HepG2 (cell line): Measurements from ENCODE around the gene USP7. TPM values are rescaled to one million over a fixed set of nuclear protein-coding genes. Genes with fewer than 3 reads are reported as not detected.

Experiments
- CC2D1A ChIP-seq: sonication (generic); formaldehyde crosslinking; IDR thresholded peaks from 2 replicates; pipeline ENCODE4 v1.8.1; 2023; ENCODE audit warnings: mild to moderate bottlenecking, missing genetic modification reagents
- MEF2D ChIP-seq: sonication (generic); formaldehyde crosslinking; IDR thresholded peaks from 2 replicates; pipeline ENCODE4 v1.5.1; 2020; ENCODE audit warnings: mild to moderate bottlenecking, missing genetic modification reagents
- MYC ChIP-seq: sonication (generic); formaldehyde crosslinking; IDR thresholded peaks from 2 replicates; pipeline ENCODE4 v1.9.0; 2021; ENCODE audit warnings: missing genetic modification reagents, borderline replicate concordance
- PAF1 ChIP-seq: IDR thresholded peaks from 2 replicates; pipeline ENCODE4 v1.6.1; 2016; ENCODE audit warnings: missing genetic modification reagents, missing compliant biosample characterization
- PHF21A ChIP-seq: sonication (generic); formaldehyde crosslinking; IDR thresholded peaks from 2 replicates; pipeline ENCODE4 v1.5.0; 2020; ENCODE audit warnings: mild to moderate bottlenecking, missing genetic modification reagents
- RBM22 ChIP-seq: fragments of 200-400 bp; formaldehyde crosslinking; optimal IDR thresholded peaks from 2 replicates; pipeline ENCODE3; 2017; ENCODE audit warnings: mild to moderate bottlenecking, low read length, moderate library complexity
- SOX13 ChIP-seq, 3 experiments: fragments of 450-650 bp in 1 of 3; sonication (generic) in 1 of 3; formaldehyde crosslinking in 1 of 3; IDR thresholded peaks in 2 of 3; conservative IDR thresholded peaks in 1 of 3; 2 replicates each; pipeline versions ENCODE4 v1.5.0 to v1.6.1; 2016 to 2020; ENCODE audit warnings: antibody characterized with exemption in 1 of 3, mild to moderate bottlenecking in 1 of 3, missing compliant biosample characterization in 1 of 3, missing genetic modification reagents in 1 of 3, moderate library complexity in 1 of 3
- STAG1 ChIP-seq: sonication (generic); formaldehyde crosslinking; IDR thresholded peaks from 2 replicates; pipeline ENCODE4 v1.4.0; 2020; ENCODE audit warnings: missing genetic modification reagents
- TBX2 ChIP-seq: sonication (generic); formaldehyde crosslinking; IDR thresholded peaks from 2 replicates; pipeline ENCODE4 v1.5.0; 2020; ENCODE audit warnings: missing genetic modification reagents, mild to moderate bottlenecking, borderline replicate concordance
- ZC3H4 ChIP-seq: sonication (generic); formaldehyde crosslinking; IDR thresholded peaks from 2 replicates; pipeline ENCODE4 v1.4.0; 2020; ENCODE audit warnings: missing genetic modification reagents, borderline replicate concordance
- ZFP36L2 ChIP-seq: sonication (generic); formaldehyde crosslinking; IDR thresholded peaks from 2 replicates; pipeline ENCODE4 v1.4.0; 2020; ENCODE audit warnings: missing genetic modification reagents
- ZFY ChIP-seq: sonication (generic); formaldehyde crosslinking; IDR thresholded peaks from 2 replicates; pipeline ENCODE4 v1.4.0; 2020; ENCODE audit warnings: missing genetic modification reagents
- ZNF264 ChIP-seq: sonication (generic); formaldehyde crosslinking; IDR thresholded peaks from 2 replicates; pipeline ENCODE4 v1.4.0; 2020; ENCODE audit warnings: missing genetic modification reagents
- ZNF543 ChIP-seq: sonication (generic); formaldehyde crosslinking; IDR thresholded peaks from 2 replicates; pipeline ENCODE4 v1.4.0; 2020; ENCODE audit warnings: mild to moderate bottlenecking, missing genetic modification reagents
- ZNF782 ChIP-seq: sonication (generic); formaldehyde crosslinking; IDR thresholded peaks from 2 replicates; pipeline ENCODE4 v1.4.0; 2020; ENCODE audit warnings: missing genetic modification reagents, mild to moderate bottlenecking, borderline replicate concordance
- ZNF883 ChIP-seq: sonication (generic); formaldehyde crosslinking; IDR thresholded peaks from 2 replicates; pipeline ENCODE4 v1.5.1; 2020; ENCODE audit warnings: mild to moderate bottlenecking, missing genetic modification reagents; ENCODE audit errors: not compliant biosample characterization
- ZSCAN30 ChIP-seq: sonication (generic); formaldehyde crosslinking; IDR thresholded peaks from 2 replicates; pipeline ENCODE4 v1.5.0; 2020; ENCODE audit warnings: mild to moderate bottlenecking, missing genetic modification reagents
- polyA plus RNA-seq, 8 experiments: library from polyadenylated mRNA; depleted of rRNA in 3 of 8; stranded (reverse) in 7 of 8; unstranded in 1 of 8; fragments of >200 nt; fragmentation: Illumina TruSeq in 4 of 8; extraction: Trizol in 4 of 8; gene quantifications; 2 replicates each; pipeline versions ENCODE4 v1.2.1 to v1.2.3, GENCODE V29; 2011 to 2016; ENCODE audit warnings: low read depth in 4 of 8, missing spikeins in 1 of 8, mixed read lengths in 1 of 8; ENCODE audit not compliant: insufficient read depth in 1 of 8
- total RNA-seq, 5 experiments: library from RNA; depleted of rRNA; stranded (reverse); fragments of >200 nt; fragmentation: Illumina TruSeq; extraction: Trizol; gene quantifications; 2 replicates each; pipeline ENCODE4 v1.2.3, GENCODE V29; 2016; ENCODE audit warnings: low read depth in 1 of 5
- TF ChIP-seq, protein P1 (sequence below): sonication (generic); formaldehyde crosslinking; IDR thresholded peaks from 2 replicates; pipeline ENCODE4 v1.9.0; 2022; ENCODE audit warnings: missing genetic modification reagents, mild to moderate bottlenecking, borderline replicate concordance
- TF ChIP-seq, protein P2 (sequence below): sonication (generic); formaldehyde crosslinking; IDR thresholded peaks from 2 replicates; pipeline ENCODE4 v1.5.1; 2020; ENCODE audit warnings: mild to moderate bottlenecking, moderate library complexity, missing genetic modification reagents
- TF ChIP-seq, protein P3 (sequence below): sonication (generic); formaldehyde crosslinking; IDR thresholded peaks from 2 replicates; pipeline ENCODE4 v1.5.0; 2020; ENCODE audit warnings: mild to moderate bottlenecking, missing genetic modification reagents, borderline replicate concordance
- TF ChIP-seq, protein P4 (sequence below): sonication (generic); formaldehyde crosslinking; IDR thresholded peaks from 2 replicates; pipeline ENCODE4 v1.4.0; 2020; ENCODE audit warnings: missing genetic modification reagents

USP7 gene
- total and polyA plus RNA-seq, 2 of the 13 experiments (the other 11 are each of a cell fraction or from before 2014, with no cell fraction given) = 52.5 to 173 TPM

DNA sequence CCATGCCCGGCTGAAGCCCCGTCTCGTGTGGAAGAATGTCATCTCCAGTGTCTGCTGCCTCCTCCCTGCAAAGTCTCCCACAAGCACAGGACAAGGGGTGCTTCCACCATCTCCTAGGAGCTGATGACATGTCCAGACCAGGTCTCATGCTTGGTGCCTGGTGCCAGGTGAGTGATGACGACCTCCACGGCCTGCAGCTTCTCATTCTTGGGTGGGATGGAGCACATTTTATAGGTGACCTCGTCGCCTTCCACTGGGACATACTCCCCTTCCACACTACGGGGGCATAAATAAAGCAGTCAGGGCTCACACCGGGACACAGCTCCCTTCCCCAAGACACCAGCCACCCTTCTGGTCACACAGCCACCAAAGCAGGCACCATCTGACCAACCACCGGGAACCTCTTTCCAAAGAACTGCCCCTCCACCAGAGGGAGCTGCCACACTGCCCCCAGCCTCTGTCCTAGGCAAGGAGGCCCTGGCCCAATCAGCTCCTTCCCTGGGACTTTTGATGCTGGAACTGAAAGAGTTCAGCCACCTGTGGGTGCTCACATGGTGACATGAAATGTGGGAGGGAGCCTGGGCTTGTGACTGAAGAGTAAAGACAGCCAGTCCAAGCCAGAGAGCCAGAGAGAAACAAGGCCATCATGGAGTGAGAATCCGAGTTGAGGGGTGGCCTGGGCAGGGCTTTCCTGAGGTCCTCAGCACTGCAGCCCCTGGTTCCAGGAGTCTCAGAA is 108.5 kb downstream of the USP7 start (continued):
- TF ChIP-seq SOX13 (IDR thresholded peaks at IDR 0.05) = no peak
- TF ChIP-seq SOX13 (CRISPR knock-in tag; conservative IDR thresholded peaks at IDR 0.05 in 1 of 2, IDR thresholded peaks at IDR 0.05 in 1 of 2) = no peak
- no peak for TF ChIP-seq CC2D1A (CRISPR knock-in tag)
- TF ChIP-seq ZNF782 (CRISPR knock-in tag) = no peak
- TF ChIP-seq ZFP36L2 (CRISPR knock-in tag) = no peak
- 0 out of 2 replicates have a peak, but pooled peaks have one; percentile 46 for TF ChIP-seq MEF2D
- no peak; the same call in 1 of the 2 replicates for TF ChIP-seq ZC3H4
- TF ChIP-seq RBM22 = peak; percentile 90
- TF ChIP-seq ZNF883 (CRISPR knock-in tag) = peak; percentile 64
- TF ChIP-seq, protein P1, sequence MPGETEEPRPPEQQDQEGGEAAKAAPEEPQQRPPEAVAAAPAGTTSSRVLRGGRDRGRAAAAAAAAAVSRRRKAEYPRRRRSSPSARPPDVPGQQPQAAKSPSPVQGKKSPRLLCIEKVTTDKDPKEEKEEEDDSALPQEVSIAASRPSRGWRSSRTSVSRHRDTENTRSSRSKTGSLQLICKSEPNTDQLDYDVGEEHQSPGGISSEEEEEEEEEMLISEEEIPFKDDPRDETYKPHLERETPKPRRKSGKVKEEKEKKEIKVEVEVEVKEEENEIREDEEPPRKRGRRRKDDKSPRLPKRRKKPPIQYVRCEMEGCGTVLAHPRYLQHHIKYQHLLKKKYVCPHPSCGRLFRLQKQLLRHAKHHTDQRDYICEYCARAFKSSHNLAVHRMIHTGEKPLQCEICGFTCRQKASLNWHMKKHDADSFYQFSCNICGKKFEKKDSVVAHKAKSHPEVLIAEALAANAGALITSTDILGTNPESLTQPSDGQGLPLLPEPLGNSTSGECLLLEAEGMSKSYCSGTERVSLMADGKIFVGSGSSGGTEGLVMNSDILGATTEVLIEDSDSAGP (CRISPR knock-in tag) = 0 out of 2 replicates have a peak, but pooled peaks have one; percentile 22
- TF ChIP-seq, protein P2, sequence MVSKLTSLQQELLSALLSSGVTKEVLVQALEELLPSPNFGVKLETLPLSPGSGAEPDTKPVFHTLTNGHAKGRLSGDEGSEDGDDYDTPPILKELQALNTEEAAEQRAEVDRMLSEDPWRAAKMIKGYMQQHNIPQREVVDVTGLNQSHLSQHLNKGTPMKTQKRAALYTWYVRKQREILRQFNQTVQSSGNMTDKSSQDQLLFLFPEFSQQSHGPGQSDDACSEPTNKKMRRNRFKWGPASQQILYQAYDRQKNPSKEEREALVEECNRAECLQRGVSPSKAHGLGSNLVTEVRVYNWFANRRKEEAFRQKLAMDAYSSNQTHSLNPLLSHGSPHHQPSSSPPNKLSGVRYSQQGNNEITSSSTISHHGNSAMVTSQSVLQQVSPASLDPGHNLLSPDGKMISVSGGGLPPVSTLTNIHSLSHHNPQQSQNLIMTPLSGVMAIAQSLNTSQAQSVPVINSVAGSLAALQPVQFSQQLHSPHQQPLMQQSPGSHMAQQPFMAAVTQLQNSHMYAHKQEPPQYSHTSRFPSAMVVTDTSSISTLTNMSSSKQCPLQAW (CRISPR knock-in tag) = no peak
- TF ChIP-seq PAF1 (CRISPR knock-in tag) = peak; percentile 4; the same call in 1 of the 2 replicates
- peak; percentile 50 for TF ChIP-seq STAG1 (CRISPR knock-in tag)
- TF ChIP-seq PHF21A = peak; percentile 60
- TF ChIP-seq, protein P3, sequence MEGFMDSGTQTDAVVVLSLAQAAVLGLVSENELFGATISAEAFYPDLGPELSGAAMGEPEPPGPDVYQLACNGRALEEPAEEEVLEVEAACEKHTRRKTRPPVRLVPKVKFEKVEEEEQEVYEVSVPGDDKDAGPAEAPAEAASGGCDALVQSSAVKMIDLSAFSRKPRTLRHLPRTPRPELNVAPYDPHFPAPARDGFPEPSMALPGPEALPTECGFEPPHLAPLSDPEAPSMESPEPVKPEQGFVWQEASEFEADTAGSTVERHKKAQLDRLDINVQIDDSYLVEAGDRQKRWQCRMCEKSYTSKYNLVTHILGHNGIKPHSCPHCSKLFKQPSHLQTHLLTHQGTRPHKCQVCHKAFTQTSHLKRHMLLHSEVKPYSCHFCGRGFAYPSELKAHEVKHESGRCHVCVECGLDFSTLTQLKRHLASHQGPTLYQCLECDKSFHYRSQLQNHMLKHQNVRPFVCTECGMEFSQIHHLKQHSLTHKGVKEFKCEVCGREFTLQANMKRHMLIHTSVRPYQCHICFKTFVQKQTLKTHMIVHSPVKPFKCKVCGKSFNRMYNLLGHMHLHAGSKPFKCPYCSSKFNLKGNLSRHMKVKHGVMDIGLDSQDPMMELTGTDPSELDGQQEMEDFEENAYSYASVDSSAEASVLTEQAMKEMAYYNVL = no peak
- no peak for TF ChIP-seq ZNF543 (CRISPR knock-in tag)
- peak; percentile 52; the same call in 1 of the 2 replicates for TF ChIP-seq MYC (CRISPR knock-in tag)
- peak; percentile 13; the same call in 1 of the 2 replicates for TF ChIP-seq TBX2 (CRISPR knock-in tag)
- no peak for TF ChIP-seq ZFY (CRISPR knock-in tag)
- TF ChIP-seq, protein P4, sequence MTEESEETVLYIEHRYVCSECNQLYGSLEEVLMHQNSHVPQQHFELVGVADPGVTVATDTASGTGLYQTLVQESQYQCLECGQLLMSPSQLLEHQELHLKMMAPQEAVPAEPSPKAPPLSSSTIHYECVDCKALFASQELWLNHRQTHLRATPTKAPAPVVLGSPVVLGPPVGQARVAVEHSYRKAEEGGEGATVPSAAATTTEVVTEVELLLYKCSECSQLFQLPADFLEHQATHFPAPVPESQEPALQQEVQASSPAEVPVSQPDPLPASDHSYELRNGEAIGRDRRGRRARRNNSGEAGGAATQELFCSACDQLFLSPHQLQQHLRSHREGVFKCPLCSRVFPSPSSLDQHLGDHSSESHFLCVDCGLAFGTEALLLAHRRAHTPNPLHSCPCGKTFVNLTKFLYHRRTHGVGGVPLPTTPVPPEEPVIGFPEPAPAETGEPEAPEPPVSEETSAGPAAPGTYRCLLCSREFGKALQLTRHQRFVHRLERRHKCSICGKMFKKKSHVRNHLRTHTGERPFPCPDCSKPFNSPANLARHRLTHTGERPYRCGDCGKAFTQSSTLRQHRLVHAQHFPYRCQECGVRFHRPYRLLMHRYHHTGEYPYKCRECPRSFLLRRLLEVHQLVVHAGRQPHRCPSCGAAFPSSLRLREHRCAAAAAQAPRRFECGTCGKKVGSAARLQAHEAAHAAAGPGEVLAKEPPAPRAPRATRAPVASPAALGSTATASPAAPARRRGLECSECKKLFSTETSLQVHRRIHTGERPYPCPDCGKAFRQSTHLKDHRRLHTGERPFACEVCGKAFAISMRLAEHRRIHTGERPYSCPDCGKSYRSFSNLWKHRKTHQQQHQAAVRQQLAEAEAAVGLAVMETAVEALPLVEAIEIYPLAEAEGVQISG = 0 out of 2 replicates have a peak, but pooled peaks have one; percentile 13
- TF ChIP-seq ZSCAN30 (CRISPR knock-in tag) = no peak
- no peak for TF ChIP-seq ZNF264 (CRISPR knock-in tag)
